Measurements from ENCODE around the gene STAC3.
A peak's percentile ranks its signal among the peaks of the same experiment; 100 is the strongest.

STAC3 gene

DNA sequence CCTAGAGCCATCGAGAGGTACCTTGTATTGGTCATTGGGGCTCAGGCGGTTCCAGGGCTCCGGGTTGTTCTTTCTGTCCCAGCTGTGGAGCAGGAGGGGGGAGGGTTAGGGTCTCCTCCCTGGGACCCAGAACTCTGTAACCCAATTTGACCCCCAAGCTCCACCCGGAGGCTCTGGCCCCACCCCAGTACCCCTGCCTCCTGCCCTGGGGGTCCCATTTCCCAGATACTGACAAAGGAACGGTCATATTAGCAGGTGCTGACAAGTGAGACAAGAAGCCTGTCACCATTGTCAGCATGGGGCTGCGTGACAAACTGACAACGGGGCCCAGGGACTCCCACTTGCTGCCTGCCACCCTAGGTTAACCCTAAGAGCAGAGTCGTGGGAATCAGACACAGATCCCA lies 15.3 kb downstream of the STAC3 start:
- DNase-seq (ENCODE audit: low read depth in 2 of 2): no peak

GRCh38 chr12:57235017-57235727 lies 15.8 kb downstream of the STAC3 start:
- DNase-seq (ENCODE audit: low read depth in 2 of 2): no peak

DNA sequence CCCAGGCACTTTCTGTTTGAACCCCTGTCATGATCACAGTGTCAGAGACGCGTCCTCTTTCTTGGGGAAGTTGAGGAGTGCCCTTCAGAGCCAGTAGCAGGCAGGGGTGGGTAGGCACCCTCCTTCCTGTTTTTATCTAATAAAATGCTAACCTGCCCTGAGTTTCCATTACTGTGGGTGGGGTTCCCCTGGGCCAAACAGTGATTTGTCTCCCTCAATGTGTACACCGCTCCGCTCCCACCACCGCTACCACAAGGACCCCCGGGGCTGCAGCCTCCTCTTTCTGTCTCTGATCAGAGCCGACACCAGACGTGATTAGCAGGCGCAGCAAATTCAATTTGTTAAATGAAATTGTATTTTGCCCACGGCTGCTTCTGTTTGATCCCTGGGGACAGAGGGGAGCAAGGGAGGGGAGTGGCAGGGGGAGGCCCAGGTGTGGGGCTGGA lies 16.4 kb downstream of the STAC3 start:
- no peak for DNase-seq (ENCODE audit: low read depth in 2 of 2)

DNA sequence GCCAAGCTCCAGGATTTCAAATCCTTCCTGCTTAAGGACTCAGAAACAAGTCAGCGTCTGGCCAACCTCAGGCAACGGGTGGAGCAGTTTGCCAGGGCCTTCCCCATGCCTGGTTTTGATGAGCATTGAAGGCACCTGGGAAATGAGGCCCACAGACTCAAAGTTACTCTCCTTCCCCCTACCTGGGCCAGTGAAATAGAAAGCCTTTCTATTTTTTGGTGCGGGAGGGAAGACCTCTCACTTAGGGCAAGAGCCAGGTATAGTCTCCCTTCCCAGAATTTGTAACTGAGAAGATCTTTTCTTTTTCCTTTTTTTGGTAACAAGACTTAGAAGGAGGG lies 16.8 kb downstream of the STAC3 start:
- DNase-seq (ENCODE audit: low read depth in 2 of 2): no peak

GRCh38 chr12:57233357-57234232 lies 17.4 kb downstream of the STAC3 start:
- DNase-seq (ENCODE audit: low read depth in 2 of 2): no peak

DNA sequence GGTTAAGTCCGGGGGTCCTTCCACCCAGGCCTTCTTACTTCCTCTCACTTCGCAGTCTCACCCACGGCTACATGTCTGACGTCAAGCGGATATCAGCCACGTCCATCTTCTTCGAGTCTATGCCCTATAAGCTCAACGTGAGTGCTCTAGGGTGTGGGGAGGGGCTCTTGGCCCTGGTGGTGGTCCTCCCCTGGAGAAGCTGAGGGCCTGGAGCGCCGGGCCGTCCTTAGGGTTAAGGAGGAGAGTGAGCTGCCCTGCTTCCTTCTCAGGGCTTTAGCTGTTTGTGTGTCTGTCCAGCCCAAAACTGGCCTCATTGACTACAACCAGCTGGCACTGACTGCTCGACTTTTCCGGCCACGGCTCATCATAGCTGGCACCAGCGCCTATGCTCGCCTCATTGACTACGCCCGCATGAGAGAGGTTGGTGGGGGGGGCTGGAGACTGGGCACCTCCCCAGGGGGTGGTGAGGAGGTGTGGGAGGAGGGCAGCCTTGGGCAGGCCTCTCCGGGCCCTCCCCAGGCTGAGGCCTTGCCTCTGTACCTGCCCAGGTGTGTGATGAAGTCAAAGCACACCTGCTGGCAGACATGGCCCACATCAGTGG lies 18.7 kb downstream of the STAC3 start:
- no peak for DNase-seq (ENCODE audit: low read depth in 2 of 2)

DNA sequence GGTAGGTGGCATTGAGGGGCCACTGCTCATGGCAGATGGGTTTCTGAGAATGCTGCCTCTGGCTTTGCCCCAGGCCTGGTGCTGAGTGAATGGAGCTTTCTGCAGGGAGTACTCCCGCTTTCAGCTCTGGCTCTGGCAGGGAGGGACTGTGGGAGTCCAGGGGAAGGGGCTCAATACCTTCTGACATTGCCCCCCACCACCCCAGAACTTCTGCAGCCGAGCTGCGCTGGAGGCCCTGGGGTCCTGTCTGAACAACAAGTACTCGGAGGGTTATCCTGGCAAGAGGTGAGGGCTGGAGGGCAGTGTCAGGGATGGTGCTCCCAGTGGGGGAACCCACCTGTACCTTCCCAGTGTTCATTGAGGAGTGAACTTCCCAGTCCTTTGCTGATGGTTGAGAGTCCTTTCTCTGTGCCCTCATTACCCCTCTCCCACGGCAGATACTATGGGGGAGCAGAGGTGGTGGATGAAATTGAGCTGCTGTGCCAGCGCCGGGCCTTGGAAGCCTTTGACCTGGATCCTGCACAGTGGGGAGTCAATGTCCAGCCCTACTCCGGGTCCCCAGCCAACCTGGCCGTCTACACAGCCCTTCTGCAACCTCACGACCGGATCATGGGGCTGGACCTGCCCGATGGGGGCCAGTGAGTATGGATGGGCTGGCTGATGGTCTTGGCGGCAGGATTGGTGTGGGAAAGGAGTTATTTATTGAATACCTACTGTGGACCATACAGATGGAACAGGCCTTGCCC lies 19.5 kb downstream of the STAC3 start:
- DNase-seq (ENCODE audit: low read depth in 2 of 2): no peak

GRCh38 chr12:57230381-57231155 lies 20.4 kb downstream of the STAC3 start:
- DNase-seq (ENCODE audit: low read depth in 2 of 2): no peak

DNA sequence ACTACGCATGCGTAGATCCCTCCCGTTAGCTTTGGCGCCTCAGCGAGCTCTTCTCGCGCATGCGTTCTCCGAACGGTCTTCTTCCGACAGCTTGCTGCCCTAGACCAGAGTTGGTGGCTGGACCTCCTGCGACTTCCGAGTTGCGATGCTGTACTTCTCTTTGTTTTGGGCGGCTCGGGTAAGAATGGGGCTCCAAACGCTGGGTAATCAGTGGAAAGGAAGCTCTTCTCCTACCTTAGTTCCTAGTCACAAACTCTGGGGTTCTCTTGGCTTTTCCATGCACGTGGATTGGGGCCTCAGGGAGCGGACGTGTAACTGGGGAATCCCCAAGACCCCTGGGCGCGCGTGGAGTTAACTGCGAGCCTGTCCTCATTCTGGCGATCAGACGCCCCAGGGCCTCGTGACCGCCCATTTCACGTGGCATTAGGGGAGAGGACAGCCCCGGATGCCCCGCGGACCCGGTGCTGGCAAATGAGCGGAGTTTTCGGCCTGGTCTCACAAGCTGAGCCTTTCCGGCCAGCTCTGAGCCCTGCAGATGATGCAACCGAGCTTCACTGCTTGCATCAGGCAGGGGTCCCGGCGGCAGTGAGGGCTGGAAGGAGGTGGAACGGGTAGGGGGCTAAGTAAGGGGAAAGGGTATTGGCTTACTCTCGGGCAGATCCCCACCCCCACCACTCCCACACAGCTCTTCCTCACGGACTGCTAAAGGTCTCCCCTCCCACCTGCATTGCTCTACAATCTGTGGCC lies 21.2 kb downstream of the STAC3 start, which contains the start of gene SHMT2:
Gene SHMT2, plus strand, starts transcription at position 78 of the 747 bp plus-strand sequence. Its CDS starts 68 bp downstream, at position 146.
- DNase-seq (ENCODE audit: low read depth in 2 of 2): peak; percentile 92 to 93

- no peak for DNase-seq (ENCODE audit: low read depth in 2 of 2)
Measured at GRCh38 chr12:57229046-57229633, 21.8 kb downstream of the STAC3 start.

DNA sequence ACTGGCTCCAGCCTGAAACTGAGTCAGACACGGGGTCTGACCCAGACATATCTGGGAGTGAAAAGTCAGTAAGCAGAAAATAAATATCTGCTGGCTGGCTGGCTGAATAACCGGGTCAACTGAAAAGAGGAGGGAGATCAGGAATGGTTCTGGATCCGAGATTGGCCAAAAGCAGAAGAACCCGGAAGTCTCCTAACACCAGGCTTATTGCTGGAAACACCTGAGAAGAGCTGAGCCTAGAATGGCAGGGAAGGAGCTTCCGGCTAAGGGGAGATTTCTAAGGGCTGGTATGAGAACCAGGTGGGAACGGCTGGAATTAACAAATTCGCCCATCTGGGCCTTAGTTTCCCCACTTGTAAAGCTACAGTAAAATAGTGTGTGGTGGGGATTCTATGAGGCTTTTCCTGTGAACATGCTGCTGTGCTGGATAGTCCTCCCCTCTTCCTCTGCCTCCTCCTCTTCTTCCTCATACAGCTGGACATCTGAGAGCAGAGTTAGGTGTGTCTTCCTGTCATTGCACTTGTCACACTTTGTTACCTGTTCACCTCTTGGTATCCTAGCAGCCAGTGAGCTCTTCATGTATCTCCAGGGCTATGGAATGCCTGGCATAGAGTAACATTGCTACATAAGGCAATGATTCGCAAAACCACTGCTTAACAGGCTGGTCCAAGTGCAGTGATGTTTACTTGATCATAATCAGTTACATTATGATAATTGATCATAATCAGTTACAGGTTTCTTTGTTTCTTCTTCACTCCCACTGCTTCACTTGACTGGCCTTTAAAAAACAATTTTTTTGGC lies 23.5 kb downstream of the STAC3 start:
- DNase-seq (ENCODE audit: low read depth in 2 of 2): no peak

DNA sequence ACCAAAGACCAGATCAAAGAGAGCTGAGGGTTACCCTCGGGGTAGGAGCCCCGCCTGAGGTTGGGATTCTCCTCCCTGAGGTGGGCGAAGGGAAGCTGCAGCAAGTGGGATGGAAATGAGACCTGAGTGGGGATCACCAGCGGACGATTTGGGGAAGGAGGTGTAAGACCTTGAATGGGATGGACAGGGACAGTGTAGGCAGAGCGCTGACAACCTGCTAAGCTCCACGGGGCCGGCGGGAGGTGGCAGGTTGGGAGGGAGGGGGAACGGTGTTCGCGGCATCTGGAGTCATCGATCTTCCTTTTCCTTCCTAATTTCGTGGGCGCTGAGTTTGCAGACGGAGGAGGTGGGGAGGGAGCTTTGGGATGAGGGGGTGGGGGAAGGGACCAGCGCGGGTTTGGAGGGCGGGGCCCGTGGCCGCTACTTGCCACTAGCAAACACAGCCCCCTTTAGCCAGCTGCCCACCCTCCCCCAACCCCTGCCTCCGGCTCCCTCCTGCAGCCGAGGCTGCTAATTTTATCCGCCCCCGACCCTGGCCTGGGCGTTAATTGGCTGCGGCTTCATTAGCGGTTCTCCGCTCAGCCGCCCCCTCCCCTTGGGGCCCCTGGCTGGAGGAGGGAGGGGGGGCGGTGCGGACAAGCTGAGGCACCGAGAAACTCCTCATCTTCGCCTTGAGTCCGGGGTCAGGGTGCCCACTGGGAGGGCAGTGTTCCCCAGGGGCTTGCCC lies 24.2 kb downstream of the STAC3 start:
- no peak for DNase-seq (ENCODE audit: low read depth in 2 of 2)

DNA sequence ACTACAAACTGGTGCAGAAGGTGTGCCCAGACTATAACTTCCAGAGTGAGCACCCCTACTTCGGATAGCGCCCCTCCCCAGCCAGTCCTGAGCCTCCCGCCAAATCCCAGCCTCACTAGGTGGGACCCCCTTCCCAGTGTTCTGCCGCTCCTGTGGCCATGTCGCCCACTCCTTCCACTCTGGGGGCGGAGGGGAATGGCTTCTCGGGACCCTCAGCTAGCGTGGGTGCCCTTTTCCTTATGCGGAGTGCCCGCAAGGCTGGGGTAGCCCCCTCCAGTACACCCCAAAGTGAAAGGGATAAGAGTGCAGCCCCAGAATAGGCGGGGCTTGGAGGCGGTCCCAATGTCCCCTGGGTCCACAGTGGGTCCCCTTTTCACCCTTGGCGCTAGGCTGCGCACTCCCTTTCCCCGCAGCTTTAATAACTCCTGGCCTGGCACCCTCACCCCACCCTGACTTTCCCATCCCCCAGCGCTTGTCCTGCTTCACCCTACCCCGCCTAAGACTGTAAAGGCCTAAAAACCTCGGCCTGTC lies 25.2 kb downstream of the STAC3 start:
- DNase-seq (ENCODE audit: low read depth in 2 of 2): no peak

DNA sequence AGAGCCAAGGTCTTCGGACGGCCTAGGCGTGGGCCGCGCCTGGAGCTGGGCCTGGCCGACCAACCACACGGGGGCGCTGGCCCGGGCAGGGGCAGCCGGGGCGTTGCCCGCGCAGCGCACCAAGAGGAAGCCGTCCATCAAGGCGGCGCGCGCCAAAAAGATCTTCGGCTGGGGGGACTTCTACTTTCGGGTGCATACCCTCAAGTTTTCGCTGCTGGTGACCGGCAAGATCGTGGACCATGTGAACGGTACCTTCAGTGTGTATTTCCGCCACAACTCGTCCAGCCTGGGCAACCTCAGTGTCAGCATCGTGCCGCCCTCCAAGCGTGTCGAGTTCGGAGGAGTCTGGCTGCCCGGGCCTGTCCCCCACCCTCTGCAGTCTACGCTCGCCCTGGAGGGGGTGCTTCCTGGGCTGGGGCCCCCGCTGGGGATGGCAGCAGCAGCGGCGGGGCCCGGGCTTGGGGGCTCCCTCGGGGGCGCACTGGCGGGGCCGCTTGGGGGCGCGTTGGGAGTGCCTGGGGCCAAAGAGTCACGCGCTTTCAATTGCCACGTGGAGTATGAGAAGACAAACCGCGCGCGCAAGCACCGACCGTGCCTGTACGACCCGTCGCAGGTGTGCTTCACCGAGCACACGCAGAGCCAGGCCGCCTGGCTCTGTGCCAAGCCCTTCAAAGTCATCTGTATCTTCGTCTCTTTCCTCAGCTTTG lies 25.9 kb downstream of the STAC3 start:
- peak in 1 of 2 donors; percentile 42 for DNase-seq (ENCODE audit: low read depth in 2 of 2)

DNA sequence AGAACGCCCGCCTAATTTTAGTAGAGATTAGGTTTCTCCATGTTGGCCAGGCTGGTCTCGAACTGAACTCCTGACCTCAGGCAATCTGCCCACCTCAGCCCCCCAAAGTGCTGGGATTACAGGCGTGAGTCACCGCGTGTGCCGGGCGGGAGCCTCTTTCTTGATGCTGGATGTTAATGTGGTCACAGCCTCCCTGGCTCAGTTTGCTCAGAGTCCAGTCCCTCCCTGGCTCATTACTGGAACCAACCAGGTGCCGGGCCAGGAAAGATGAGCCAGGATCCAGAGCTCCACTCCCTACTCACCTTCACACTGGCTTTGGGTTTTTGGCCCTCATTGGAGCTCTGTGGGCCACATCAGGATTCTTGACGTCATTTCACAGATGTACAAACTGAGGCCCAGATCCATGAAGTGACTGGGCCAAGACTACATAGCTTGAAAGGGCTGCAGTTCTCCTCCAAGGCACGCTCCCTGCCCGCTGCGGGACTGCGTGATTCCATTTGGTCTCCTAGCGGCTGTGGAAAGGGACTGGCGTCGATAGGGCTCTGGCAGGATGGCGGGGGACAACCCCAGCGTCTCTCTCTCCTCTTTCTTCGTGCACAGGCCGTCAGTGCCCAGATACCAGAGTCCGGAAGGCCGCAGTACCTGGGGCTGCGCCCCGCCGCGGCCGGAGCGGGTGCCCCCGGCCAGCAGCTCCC lies 26.6 kb downstream of the STAC3 start:
- no peak for DNase-seq (ENCODE audit: low read depth in 2 of 2)

DNA sequence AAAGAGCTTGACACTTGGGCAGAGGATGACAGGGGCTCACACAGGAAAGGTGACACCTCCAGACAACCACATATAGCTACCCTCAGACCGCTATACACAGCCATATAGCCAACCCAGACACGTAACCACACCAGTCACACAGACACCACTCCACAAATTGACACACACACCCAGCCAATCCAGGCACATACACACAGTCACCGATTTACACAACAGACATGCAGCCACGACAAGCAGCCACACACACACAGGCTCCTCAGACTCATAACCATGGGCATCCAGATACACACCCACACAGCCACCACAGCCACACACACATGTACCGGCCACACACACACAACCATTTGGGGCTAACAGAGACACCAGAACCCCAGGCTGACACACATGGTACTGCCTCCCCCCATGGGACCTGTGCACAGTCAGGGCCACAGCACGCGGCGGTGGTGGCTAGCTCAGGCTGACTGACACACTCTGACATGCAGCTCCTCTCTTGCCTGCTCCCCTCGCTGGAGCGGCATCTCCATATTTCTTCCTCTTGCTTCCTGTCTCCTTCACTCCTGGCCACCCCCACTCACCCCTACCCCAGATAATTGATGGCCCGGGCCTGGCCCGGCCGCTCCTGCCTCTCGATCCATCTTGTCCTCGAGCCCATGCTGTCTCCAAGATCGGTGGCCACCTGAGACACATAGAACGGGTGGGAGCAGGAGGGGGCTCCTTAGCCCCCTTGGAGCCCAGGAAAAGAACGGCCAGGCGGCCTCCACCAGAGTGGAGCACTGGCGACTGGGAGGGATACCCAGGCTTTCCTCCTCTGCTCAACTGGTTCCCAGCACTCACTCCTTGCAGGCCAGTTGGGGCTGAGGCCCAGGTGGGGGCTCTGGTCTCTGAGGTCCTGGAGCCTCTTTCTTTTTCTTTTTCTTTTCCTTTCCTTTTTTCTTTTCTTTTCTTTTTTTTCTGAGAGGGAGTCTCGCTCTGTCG lies 27.5 kb downstream of the STAC3 start:
- peak in 1 of 2 donors; percentile 38 for DNase-seq (ENCODE audit: low read depth in 2 of 2)
